Activated CD4-positive, alpha-beta memory T cell treated with anti-CD3 and anti-CD28 coated beads for 36 hours (primary cell): ENCODE data around the gene UBAP2L. TPM values are rescaled to one million over a fixed set of nuclear protein-coding genes. Genes with fewer than 3 reads are reported as not detected.
"Not testable (repeated sequence)": the region's sequence is repeated elsewhere in the genome, so short reads cannot be mapped to it uniquely, and the experiment has no call there.

Source experiments
- CTCF ChIA-PET: fragments of 350-600 bp; sonication (Branson Sonifier 250); formaldehyde crosslinking; loops from one replicate; lab custom pipeline; 2021; ENCODE audit warnings: antibody characterized with exemption, inconsistent platforms; lab: Charles Lee
- POLR2A ChIA-PET: fragments of 350-600 bp; sonication (Branson Sonifier 250); formaldehyde crosslinking; loops from one replicate; lab custom pipeline; 2021; ENCODE audit warnings: antibody characterized with exemption; lab: Charles Lee
- DNase-seq: peaks from one replicate; pipeline ENCODE4 v3.0.0-alpha.2; 2020
- H3K27ac Mint-ChIP-seq: one replicate; pipeline ENCODE4 v1.8.0; 2021; ENCODE audit warnings: mixed read lengths
- H3K27me3 Mint-ChIP-seq: one replicate; pipeline ENCODE4 v1.8.0; 2021; ENCODE audit warnings: mixed read lengths
- H3K36me3 Mint-ChIP-seq: one replicate; pipeline ENCODE4 v1.8.0; 2021; ENCODE audit warnings: mixed read lengths
- H3K4me1 Mint-ChIP-seq: one replicate; pipeline ENCODE4 v1.8.0; 2021; ENCODE audit warnings: low read depth, mixed read lengths
- H3K4me3 Mint-ChIP-seq: one replicate; pipeline ENCODE4 v1.8.0; 2021; ENCODE audit warnings: mild to moderate bottlenecking, mixed read lengths
- H3K9me3 Mint-ChIP-seq: one replicate; pipeline ENCODE4 v1.8.0; 2021; ENCODE audit warnings: mixed read lengths
- intact Hi-C: fragments of 100-400 bp; cut with micrococcal nuclease; formaldehyde crosslinking; loops from one replicate; pipeline ENCODE4 v1.15.1; 2023
- microRNA-seq: library from miRNA; unstranded; fragments of <30 nt; microRNA quantifications from one replicate; pipeline ENCODE4 v1.2.0, GENCODE V29; 2022; ENCODE audit warnings: borderline number of aligned reads, borderline microRNAs expressed, borderline replicate concordance
- total RNA-seq, 2 experiments: library from RNA; stranded (reverse); gene quantifications; one replicate each; pipeline ENCODE4 v1.2.3, GENCODE V29; 2021

The UBAP2L gene
- total RNA-seq, 2 experiments from 2014 or later = 180 to 183 TPM

DNA sequence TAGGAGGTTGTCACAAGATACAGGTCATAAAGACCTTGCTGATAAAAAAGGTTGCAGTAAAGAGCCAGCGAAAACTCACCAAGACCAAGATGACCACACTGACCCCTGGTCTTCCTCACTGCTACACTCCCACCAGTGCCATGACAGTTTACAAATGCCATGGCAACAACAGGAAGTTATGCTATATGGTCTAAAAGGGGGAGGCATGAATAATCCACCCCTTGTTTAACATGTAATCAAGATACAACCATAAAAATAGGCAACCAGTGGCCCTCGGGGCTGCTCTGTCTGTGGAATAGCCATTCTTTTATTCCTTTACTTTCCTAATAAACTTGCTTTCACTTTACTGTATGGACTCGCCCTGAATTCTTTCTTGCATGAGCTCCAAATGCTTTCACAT is 93.5 kb downstream of the UBAP2L start:
- H3K27me3 Mint-ChIP-seq, H3K36me3 Mint-ChIP-seq, POLR2A ChIA-PET, H3K4me1 Mint-ChIP-seq, H3K4me3 Mint-ChIP-seq, CTCF ChIA-PET, H3K27ac Mint-ChIP-seq, intact Hi-C loops, DNase-seq: not testable (repeated sequence)
- peaks cover 17% of the 10 kb centered on the region for H3K9me3 Mint-ChIP-seq

DNA sequence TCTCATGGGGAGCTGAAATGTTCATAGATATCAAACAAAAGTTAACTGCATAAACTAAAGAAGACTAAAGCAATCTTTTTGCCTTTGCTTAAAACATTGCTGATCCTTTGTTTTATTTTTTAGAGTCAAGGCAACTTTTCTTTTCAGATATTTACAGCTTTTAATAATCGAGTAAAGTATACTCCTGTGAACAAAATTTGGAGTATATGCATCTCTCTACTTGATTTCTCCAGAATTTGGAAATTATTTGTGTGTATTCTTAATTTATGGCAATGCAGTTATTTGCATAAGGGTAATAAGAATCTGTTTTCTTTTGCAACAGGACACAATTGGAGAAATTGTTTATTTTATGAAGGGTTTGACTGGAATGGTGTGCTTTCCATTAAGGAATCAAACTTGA is 95.9 kb downstream of the UBAP2L start:
- intact Hi-C loops = no loop called here
- POLR2A ChIA-PET = no interaction called here
- Mint-ChIP-seq H3K9me3 (peaks cover 17% of the 10 kb centered on the region), H3K4me1 (no peaks in the 10 kb centered on the region), H3K4me3 (no peak overlapping the region), H3K36me3 (peaks cover 4% of the 10 kb centered on the region), H3K27ac (no peak overlapping the region), H3K27me3 (no peaks in the 10 kb centered on the region)
- CTCF ChIA-PET = interaction anchor here (2.2 kb wide), 1 partner anchor 18 kb away, joined by 6 read pairs; no protein-coding TSS in a partner anchor
- DNase-seq = no peak

DNA sequence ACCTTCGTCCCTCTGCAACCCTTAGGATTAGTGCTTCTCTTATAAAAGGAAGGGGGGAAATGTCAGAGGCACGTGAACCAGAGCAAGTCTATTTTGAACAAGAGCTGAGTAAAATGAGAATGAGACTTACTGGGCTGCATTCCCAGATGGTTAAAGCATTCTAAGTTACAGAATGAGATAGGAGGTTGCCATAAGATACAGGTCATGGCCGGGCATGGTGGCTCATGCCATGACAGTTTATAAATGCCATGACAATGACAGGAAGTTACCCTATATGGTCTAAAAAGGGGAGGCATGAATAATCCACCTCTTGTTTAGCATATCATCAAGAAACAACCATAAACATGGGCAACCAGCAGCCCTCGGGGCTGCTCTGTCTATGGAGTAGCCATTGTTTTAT is 97.6 kb downstream of the UBAP2L start:
- ChIA-PET CTCF (interaction anchor here (2.2 kb wide), 1 partner anchor 17 kb away, joined by 6 read pairs; no protein-coding TSS in a partner anchor), POLR2A (no interaction called here)
- Mint-ChIP-seq H3K36me3 (peaks cover 4% of the 10 kb centered on the region), H3K9me3 (peaks cover 17% of the 10 kb centered on the region), H3K4me3 (no peak overlapping the region), H3K4me1 (no peaks in the 10 kb centered on the region), H3K27ac (no peak overlapping the region), H3K27me3 (no peaks in the 10 kb centered on the region)
- intact Hi-C loops = no loop called here
- DNase-seq = no peak

Small RNA genes lying within 50 kb of the gene (microRNA-seq; reads per million reads assigned to microRNA genes)
- 29.1 reads per million, percentile 49 among the genes with 10 or more reads in this experiment for gene MIR190B

Other genes with a start within 250 kb of the UBAP2L start
- gene JTB, start 243.3 kb upstream of the UBAP2L start, total RNA-seq = 100 to 1,000 TPM; 134 to 136 TPM
- gene RAB13, start 234.6 kb upstream of the UBAP2L start, total RNA-seq = 1 to 10 TPM; 2.9 to 4.1 TPM
- 1,000 to 10,000 TPM; 1,861 to 1,992 TPM for gene RPS27, start 230.2 kb upstream of the UBAP2L start, total RNA-seq
- gene NUP210L, start 65.9 kb upstream of the UBAP2L start, total RNA-seq = under 1 TPM; 0.05 to 0.12 TPM
- 100 to 1,000 TPM; 726 to 736 TPM for gene TPM3, start 28.9 kb upstream of the UBAP2L start, total RNA-seq
- not detected for gene CFAP141, start 14.6 kb upstream of the UBAP2L start, total RNA-seq
- gene HAX1, start 51.7 kb downstream of the UBAP2L start, total RNA-seq = 100 to 1,000 TPM; 168 to 169 TPM
- gene AQP10, start 100.1 kb downstream of the UBAP2L start, total RNA-seq = not detected
- gene ATP8B2, start 104.6 kb downstream of the UBAP2L start, total RNA-seq = 10 to 100 TPM; 58.5 to 59.9 TPM
- 10 to 100 TPM; 30.2 to 30.5 TPM for gene IL6R, start 184.4 kb downstream of the UBAP2L start, total RNA-seq